ENCODE data around the gene PRKCE.
A peak's percentile ranks its signal among the peaks of the same experiment; 100 is the strongest.

PRKCE gene

GRCh38 chr2:46050027-46050426, 398.6 kb downstream of the PRKCE start:
- TF ChIP-seq CTCF (IDR thresholded peaks at IDR 0.05; ENCODE audit: low read depth, low read length, missing control alignments), result no peak
- DNase-seq (ENCODE audit: low read depth), result no peak
- no peak overlapping the region for H3K4me3 ChIP-seq (ENCODE audit: low read depth, low read length)

GRCh38 chr2:46050489-46050888, 399.0 kb downstream of the PRKCE start:
- no peak for DNase-seq (ENCODE audit: low read depth)
- no peak for TF ChIP-seq CTCF (IDR thresholded peaks at IDR 0.05; ENCODE audit: low read depth, low read length, missing control alignments)
- no peak overlapping the region for H3K4me3 ChIP-seq (ENCODE audit: low read depth, low read length)

GRCh38 chr2:46051085-46051484, 399.6 kb downstream of the PRKCE start:
- no peak for DNase-seq (ENCODE audit: low read depth)
- H3K4me3 ChIP-seq (ENCODE audit: low read depth, low read length), result no peak overlapping the region
- TF ChIP-seq CTCF (IDR thresholded peaks at IDR 0.05; ENCODE audit: low read depth, low read length, missing control alignments), result no peak

- no peak for DNase-seq (ENCODE audit: low read depth)
Measured at GRCh38 chr2:46053564-46053963, 402.1 kb downstream of the PRKCE start.

GRCh38 chr2:46056541-46056940, 405.1 kb downstream of the PRKCE start:
- no peak for DNase-seq (ENCODE audit: low read depth)
- TF ChIP-seq CTCF (IDR thresholded peaks at IDR 0.05; ENCODE audit: low read depth, low read length, missing control alignments), result no peak
- H3K4me3 ChIP-seq (ENCODE audit: low read depth, low read length), result no peak overlapping the region

More at GRCh38 chr2:46053564-46053963, 402.1 kb downstream of the PRKCE start:
- TF ChIP-seq CTCF (IDR thresholded peaks at IDR 0.05; ENCODE audit: low read depth, low read length, missing control alignments), result no peak
- no peak overlapping the region for H3K4me3 ChIP-seq (ENCODE audit: low read depth, low read length)

GRCh38 chr2:46058140-46058539, 406.7 kb downstream of the PRKCE start:
- no peak overlapping the region for H3K4me3 ChIP-seq (ENCODE audit: low read depth, low read length)
- DNase-seq (ENCODE audit: low read depth), result no peak
- TF ChIP-seq CTCF (IDR thresholded peaks at IDR 0.05; ENCODE audit: low read depth, low read length, missing control alignments), result no peak

- DNase-seq (ENCODE audit: low read depth), result peak; percentile 25
- no peak overlapping the region for H3K4me3 ChIP-seq (ENCODE audit: low read depth, low read length)
- peak; percentile 84 for TF ChIP-seq CTCF (IDR thresholded peaks at IDR 0.05; ENCODE audit: low read depth, low read length, missing control alignments)
Measured at GRCh38 chr2:46062637-46063412, 411.4 kb downstream of the PRKCE start.
